ENCODE measurements around the gene GPATCH2.

DNA sequence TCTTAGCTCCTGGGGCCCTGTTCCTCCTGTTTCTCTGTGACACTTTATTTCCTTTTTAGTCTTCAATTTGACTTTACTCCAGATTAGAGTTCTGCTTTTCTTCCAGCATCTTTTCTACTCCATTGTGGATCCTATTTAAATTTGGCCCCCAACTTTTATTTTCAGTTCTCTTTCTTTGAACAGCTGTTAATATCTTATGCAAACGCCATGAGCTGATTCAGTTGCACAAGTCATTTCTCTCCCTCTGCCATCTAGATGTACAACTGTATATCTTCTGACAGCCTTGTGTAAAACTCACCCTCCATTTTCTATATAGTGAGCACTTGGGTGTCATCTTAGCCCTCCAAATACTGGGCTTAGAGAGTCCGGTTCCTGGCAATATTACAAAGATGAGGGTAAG lies 42.5 kb upstream of the GPATCH2 start:
- TF ChIP-seq CTCF (IDR thresholded peaks at IDR 0.05) (no peak), REST (IDR thresholded peaks at IDR 0.05; ENCODE audit: low read depth, low read length) (no peak), EP300 (IDR thresholded peaks at IDR 0.05; ENCODE audit: borderline replicate concordance in 1 of 2, low read depth in 1 of 2, low read length in 1 of 2) (no peak), POLR2AphosphoS5 (IDR thresholded peaks at IDR 0.05; ENCODE audit: low read depth, low read length) (no peak)
